ENCODE data around the gene CDKAL1.
"Not testable (repeated sequence)": the region's sequence is repeated elsewhere in the genome, so short reads cannot be mapped to it uniquely, and the experiment has no call there.

The CDKAL1 gene

DNA sequence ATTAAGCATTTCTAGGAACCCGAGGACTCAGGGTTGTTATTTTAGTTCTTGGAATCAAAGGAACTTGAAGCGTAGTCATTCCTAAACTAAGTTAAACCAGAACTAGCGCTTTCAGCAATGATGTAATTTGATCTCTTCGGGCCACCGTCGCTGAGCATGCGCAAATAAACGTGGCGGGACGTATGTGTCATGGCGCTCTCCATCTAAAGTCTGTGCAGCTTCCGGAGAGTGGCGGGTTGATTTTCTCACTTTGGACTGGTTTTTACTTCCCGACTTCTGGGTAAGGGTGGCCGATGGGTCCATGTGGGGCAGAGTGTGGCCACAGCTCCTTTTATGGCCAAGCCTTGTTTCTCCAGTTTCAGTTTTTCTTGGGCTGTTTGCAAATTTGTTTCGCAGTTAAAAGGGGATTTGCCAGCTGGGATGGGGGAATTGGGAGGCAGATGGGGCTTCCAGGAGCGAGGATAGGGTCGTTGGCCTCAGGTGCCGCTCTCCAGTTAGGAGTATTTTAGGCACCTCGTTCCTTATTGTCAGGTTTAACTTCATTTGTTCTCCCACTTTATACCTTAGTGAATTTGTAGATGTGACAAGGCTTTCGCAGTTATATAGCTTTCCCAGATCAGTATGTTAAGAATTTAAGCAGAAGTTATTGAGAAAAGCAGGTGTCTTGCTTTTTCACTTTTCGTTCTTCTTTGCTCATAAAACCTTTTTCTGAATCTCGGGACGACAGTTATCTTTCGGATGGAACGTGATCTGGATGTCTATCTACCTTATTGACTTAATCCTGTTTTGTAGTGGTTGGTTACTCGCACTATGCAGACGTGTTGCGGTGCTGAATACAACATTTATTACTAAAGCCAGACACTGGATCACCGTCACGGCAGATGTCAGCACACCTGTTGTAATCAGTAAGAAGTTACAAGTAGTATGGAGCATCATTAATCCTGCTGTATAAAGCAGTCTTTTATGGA lies at the start of gene CDKAL1:
CDKAL1 (plus strand) TSS at position 163 of the 968 bp plus-strand sequence. CDS start 11,894 bp downstream, outside the sequence.
- DNase-seq = peak; percentile 81

DNA sequence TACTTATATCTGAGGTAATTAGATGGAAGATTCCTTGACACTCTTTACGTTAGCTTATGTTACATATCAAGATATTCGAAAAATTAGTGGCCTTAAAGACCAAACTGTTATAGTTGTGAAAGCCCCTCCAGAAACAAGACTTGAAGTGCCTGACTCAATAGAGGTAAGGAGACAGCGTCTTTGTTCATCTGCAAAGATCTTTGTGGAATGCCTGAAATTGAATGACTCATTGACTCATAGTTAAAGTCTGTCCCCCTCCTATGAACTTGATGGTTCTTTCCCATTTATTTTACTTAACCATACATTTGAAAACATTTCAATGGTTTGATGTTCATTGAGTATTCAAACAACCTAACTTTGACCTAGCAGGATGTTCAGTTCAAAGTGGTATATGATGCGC lies 47.6 kb upstream of the CDKAL1 start:
- DNase-seq = no peak

- DNase-seq = no peak
Observed at GRCh38 chr6:20487669-20488375, 46.4 kb upstream of the CDKAL1 start.

- DNase-seq = no peak
Observed at GRCh38 chr6:20490591-20490990, 43.7 kb upstream of the CDKAL1 start.

DNA sequence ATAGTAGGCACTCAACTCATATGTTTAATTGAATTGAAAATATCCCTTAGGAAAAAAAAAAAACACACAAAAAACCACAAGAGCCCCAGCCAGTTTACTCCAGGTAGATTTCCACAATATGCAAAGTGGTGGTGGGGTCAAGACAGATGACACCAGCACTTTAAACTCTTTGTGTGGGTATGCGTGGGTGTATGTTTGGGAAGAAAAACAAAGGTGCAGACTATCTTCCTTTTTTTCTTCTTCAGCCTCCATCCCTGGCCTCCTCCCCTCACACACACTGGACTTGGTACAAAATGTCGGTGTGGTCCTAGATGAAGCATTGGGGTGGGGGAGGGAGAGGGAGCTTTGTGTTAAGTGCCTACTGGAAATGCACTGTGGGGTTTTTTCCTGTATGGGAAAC lies 42.2 kb upstream of the CDKAL1 start:
- DNase-seq = no peak

DNA sequence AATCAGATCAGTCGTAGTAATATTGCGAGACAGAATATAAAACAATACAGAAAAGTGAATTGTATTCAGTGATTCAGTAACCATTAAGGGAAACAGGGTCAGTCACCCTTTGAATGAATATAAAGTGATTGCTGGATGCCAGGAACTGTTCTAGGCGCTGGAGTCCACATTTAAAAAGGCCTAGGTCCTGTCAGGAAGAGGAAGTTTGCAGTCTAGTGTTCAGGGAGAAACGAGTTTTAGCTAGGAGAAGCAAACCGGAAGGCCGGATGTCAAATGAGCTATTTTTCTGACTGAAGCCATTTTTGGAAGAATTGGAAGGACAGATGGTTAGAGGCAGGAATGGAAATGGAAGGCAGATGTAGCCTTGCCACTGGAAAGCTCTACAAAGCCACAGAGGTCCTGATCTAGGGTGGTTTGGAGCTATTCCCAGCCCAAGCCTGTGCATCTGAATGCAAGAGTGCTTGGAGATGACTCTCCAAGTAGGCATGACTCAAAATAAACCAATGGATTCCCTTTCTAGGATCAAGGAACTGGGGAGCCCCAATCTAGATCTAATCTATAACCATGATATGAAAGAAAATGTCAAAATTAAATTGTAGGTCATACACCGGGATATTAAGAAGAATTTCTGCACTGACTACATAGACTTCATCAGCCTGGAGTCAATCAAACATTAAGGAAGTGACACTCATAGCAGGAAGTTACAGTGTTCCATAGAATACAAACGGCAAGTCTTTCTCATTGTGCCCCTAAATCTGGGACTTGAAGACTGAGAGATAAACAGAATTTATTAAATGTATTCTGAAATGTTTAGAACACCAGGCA lies 36.8 kb upstream of the CDKAL1 start:
- DNase-seq = peak; percentile 66

DNA sequence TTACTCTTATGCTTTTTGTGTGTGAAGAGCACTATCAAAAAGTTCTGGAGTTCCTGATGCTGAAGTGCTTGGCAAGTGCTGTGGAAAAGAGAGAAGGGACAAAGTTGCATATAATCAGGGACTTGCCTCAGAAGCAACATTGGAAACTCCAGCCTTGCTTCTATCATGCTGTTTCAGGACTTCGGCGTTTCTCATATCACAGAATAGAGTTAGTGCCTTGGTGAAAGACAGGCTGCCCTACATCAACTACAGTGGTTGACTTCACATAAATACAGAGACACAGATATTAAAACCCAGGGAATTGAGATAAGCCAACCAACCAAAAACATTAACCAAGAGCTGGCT lies 36.2 kb upstream of the CDKAL1 start:
- DNase-seq = no peak

- no peak for DNase-seq
Observed at GRCh38 chr6:20509212-20509611, 25.0 kb upstream of the CDKAL1 start.

- DNase-seq = no peak
Observed at GRCh38 chr6:20511852-20512251, 22.4 kb upstream of the CDKAL1 start.

DNA sequence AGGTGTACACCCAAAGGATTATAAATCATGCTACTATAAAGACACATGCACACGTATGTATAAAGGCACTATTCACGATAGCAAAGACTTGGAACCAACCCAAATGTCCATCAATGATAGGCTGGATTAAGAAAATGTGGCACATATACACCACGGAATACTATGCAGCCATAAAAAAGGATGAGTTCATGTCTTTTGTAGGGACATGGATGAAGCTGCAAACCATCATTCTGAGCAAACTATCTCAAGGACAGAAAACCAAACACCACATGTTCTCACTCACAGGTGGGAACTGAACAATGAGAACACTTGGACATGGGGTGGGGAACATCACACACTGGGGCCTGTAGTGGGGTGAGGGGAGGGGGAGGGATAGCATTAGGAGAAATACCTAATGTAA lies 9.0 kb upstream of the CDKAL1 start:
- not testable (repeated sequence) for DNase-seq

- peak; percentile 88 for DNase-seq
Observed at GRCh38 chr6:20529086-20529448, 5.2 kb upstream of the CDKAL1 start.

- DNase-seq = no peak
Observed at GRCh38 chr6:20532881-20533280, 1.4 kb upstream of the CDKAL1 start.

DNA sequence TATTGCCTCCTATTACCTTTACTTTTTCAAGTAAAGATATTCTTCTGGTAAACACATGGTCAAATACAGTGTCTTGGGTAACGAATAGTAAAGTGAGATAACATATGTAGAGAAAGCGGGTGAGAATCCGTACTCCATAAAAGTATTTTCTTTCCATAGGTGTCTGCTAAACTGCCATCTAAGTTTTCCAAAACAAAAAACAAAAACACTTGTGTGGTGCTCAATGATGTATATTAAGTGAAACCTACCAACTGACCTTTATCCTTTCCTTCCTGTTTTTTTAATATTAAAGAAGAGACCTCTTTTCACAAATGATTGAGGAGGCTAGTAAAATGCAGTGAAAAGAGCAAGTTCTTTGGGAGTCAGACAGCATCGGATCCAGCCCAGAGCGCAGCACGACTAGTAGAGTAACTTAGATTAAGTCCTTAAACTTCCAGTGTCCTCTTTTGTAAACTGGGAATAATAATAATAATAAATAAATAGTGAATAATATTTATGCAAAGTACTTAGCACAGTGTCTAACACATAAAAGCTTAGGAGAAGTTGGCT lies 437 bp upstream of the CDKAL1 start:
- DNase-seq = no peak

GRCh38 chr6:20538131-20538662 lies 3.9 kb downstream of the CDKAL1 start:
- DNase-seq = no peak

GRCh38 chr6:20538907-20539306 lies 4.7 kb downstream of the CDKAL1 start:
- no peak for DNase-seq

- no peak for DNase-seq
Observed at GRCh38 chr6:20539387-20539786, 5.1 kb downstream of the CDKAL1 start.

- no peak for DNase-seq
Observed at GRCh38 chr6:20540683-20541082, 6.4 kb downstream of the CDKAL1 start.

DNA sequence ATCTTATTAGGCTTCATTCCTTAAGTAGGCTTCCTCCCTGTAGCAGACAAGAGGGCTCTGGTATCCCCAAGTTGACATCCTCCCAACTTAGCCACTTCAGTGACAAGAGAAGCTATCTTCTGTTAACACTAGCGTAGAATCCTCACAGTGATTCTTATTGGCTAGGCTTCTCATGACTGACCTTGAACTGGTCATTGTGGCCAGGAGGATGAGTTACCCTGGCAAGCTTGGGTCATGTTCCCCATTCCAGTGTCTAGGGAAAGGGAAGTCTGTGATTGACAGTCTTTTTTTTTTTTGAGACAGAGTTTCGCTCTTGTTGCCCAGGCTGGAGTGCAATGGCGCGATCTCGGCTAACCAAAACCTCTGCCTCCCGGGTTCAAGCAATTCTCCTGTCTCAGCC lies 7.1 kb downstream of the CDKAL1 start:
- DNase-seq = no peak

- DNase-seq = no peak
Observed at GRCh38 chr6:20542927-20543602, 8.8 kb downstream of the CDKAL1 start.

DNA sequence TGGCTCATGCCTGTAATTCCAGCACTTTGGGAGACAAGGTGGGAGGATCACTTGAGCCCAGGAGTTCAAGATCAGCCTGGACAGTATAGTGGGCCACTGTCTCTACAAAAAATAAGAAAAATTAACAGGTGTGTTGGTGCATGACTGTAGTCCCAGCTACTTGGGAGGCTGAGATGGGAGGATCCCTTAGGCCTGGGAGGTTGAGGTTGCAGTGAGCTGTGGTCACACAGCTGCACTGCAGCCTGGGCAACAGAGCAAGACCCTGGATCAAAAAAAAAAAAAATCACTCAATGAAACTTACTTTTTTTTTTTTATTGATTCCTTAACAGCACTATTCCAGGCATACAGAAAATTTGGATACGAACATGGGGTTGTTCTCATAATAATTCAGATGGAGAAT lies 14.0 kb downstream of the CDKAL1 start:
- DNase-seq = no peak

- not testable (repeated sequence) for DNase-seq
Observed at GRCh38 chr6:20549398-20549797, 15.1 kb downstream of the CDKAL1 start.

DNA sequence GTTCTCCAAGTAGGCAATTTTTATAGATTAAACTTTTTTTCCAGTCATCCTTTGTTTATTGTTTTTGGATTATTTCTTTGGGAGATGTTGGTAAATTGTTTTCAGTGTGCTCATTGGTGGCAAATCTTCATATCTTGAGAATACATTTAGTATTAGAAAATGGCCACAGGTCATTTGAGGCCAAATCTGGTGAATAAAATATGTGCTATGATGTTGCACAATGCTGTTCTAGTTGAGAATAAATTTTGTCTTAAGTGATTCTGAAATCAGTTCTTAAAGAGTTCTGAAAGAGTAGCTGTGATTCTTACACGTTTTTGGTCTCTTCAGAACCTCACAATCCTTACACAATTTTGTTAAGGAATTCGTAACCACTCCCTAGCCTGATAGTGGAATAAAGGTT lies 20.1 kb downstream of the CDKAL1 start:
- no peak for DNase-seq
